Measurements from ENCODE around the gene SLC7A7.
"Not testable (repeated sequence)": the region's sequence is repeated elsewhere in the genome, so short reads cannot be mapped to it uniquely, and the experiment has no call there.

Gene SLC7A7

DNA sequence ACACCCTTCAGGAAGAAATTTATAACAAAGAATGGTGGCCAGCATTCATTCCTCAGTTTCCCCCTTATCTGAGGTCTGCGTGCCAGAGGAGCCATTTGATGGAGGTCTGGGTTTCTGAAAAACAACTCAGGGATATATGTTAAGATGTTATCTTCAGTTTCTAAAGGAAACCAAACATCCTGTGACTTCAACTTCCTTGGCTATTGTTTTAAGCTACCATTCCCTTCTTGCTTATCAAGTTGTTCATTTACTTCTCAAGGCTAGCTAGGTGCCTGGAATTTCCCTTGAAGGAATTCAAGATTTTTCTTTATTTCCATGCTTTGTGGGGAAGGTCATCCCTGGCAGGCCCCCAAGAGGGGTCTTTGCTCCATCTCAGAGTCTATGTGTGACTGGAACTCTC lies 75.8 kb downstream of the SLC7A7 start:
- no peak overlapping the region for H3K4me3 ChIP-seq (ENCODE audit: low read depth in 1 of 2, low read length in 1 of 2)
- no peak overlapping the region for H3K27ac ChIP-seq
- H3K4me1 ChIP-seq (ENCODE audit: control insufficient read depth in 1 of 2, insufficient read depth in 1 of 2, low read depth in 1 of 2, low read length in 1 of 2), result no peaks in the 10 kb centered on the region
- TF ChIP-seq, protein P1, sequence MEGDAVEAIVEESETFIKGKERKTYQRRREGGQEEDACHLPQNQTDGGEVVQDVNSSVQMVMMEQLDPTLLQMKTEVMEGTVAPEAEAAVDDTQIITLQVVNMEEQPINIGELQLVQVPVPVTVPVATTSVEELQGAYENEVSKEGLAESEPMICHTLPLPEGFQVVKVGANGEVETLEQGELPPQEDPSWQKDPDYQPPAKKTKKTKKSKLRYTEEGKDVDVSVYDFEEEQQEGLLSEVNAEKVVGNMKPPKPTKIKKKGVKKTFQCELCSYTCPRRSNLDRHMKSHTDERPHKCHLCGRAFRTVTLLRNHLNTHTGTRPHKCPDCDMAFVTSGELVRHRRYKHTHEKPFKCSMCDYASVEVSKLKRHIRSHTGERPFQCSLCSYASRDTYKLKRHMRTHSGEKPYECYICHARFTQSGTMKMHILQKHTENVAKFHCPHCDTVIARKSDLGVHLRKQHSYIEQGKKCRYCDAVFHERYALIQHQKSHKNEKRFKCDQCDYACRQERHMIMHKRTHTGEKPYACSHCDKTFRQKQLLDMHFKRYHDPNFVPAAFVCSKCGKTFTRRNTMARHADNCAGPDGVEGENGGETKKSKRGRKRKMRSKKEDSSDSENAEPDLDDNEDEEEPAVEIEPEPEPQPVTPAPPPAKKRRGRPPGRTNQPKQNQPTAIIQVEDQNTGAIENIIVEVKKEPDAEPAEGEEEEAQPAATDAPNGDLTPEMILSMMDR (IDR thresholded peaks at IDR 0.05), result no peak
- no peaks in the 10 kb centered on the region for H3K9me3 ChIP-seq
- H3K27me3 ChIP-seq, result no peaks in the 10 kb centered on the region
- H3K36me3 ChIP-seq, result no peaks in the 10 kb centered on the region

- H3K27ac ChIP-seq, result no peak overlapping the region
- TF ChIP-seq, protein P1 (IDR thresholded peaks at IDR 0.05), result no peak
- H3K4me1 ChIP-seq (ENCODE audit: control insufficient read depth in 1 of 2, insufficient read depth in 1 of 2, low read depth in 1 of 2, low read length in 1 of 2), result no peaks in the 10 kb centered on the region
- no peaks in the 10 kb centered on the region for H3K9me3 ChIP-seq
- no peak overlapping the region for H3K4me3 ChIP-seq (ENCODE audit: low read depth in 1 of 2, low read length in 1 of 2)
- H3K27me3 ChIP-seq, result no peaks in the 10 kb centered on the region
- H3K36me3 ChIP-seq, result no peaks in the 10 kb centered on the region
These were observed 78.2 kb downstream of the SLC7A7 start for GRCh38 chr14:22737052-22737451.

DNA sequence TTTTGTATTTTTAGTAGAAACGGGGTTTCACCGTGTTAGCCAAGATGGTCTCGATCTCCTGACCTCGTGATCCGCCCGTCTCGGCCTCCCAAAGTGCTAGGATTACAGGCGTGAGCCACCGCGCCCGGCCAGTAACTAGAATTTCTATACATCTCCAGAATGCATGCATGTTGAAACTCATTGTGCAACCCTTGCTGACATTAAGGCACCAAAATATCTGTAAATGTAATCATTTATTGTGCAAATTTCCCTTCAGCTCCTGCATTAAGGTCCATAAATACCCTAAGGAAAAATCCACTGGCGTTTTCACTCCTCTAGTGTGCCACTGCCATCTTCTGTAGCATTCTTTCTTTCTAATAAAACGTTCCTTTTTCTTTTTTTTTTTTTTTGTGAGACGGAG lies 78.9 kb downstream of the SLC7A7 start:
- not testable (repeated sequence) for H3K4me3 ChIP-seq (ENCODE audit: low read depth in 1 of 2, low read length in 1 of 2); H3K36me3 ChIP-seq; H3K9me3 ChIP-seq; H3K4me1 ChIP-seq (ENCODE audit: control insufficient read depth in 1 of 2, insufficient read depth in 1 of 2, low read depth in 1 of 2, low read length in 1 of 2); H3K27ac ChIP-seq; H3K27me3 ChIP-seq

DNA sequence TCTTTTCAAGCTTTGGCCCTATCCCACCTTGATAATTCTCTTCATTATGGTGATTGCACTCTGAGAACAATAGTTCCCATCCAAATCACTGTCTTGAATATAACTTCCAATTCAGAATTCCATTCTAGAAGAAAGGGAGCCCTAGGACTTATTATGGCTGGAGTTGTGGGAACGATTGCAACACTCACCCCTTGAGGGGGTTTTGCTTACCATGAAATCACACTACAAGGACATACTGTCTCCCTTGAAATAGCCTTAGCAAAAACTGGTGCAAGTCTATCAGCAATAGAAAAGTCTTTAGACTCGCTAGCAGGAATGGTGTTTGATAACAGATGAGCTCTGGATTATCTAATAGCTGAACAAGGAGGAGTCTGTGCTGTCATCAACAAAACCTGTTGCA lies 80.1 kb downstream of the SLC7A7 start:
- H3K36me3 ChIP-seq, result no peaks in the 10 kb centered on the region
- H3K27me3 ChIP-seq, result no peaks in the 10 kb centered on the region
- no peaks in the 10 kb centered on the region for H3K4me1 ChIP-seq (ENCODE audit: control insufficient read depth in 1 of 2, insufficient read depth in 1 of 2, low read depth in 1 of 2, low read length in 1 of 2)
- TF ChIP-seq, protein P1 (IDR thresholded peaks at IDR 0.05), result no peak
- no peak overlapping the region for H3K27ac ChIP-seq
- no peak overlapping the region for H3K4me3 ChIP-seq (ENCODE audit: low read depth in 1 of 2, low read length in 1 of 2)
- no peaks in the 10 kb centered on the region for H3K9me3 ChIP-seq

DNA sequence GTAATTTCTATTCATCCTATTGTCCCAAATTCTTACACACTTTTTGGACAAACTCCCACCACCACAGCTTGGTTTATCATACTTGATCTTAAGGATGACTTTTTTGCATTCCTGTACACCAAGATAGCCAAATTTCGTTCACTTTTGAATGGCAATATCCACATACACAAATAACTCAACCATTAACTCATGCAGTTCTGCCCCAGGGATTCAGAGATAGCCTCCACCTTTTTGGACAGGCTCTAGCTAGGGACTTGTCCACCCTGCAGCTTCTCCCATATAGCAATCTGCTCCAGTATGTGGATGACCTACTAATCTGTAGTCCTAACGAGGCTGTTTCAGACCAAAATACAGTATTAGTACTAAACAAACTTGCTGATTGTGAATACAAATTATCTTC lies 81.4 kb downstream of the SLC7A7 start:
- H3K36me3 ChIP-seq, result no peaks in the 10 kb centered on the region
- H3K27me3 ChIP-seq, result no peaks in the 10 kb centered on the region
- H3K27ac ChIP-seq, result no peak overlapping the region
- no peaks in the 10 kb centered on the region for H3K4me1 ChIP-seq (ENCODE audit: control insufficient read depth in 1 of 2, insufficient read depth in 1 of 2, low read depth in 1 of 2, low read length in 1 of 2)
- H3K4me3 ChIP-seq (ENCODE audit: low read depth in 1 of 2, low read length in 1 of 2), result no peak overlapping the region
- no peaks in the 10 kb centered on the region for H3K9me3 ChIP-seq
- TF ChIP-seq, protein P1 (IDR thresholded peaks at IDR 0.05), result no peak

DNA sequence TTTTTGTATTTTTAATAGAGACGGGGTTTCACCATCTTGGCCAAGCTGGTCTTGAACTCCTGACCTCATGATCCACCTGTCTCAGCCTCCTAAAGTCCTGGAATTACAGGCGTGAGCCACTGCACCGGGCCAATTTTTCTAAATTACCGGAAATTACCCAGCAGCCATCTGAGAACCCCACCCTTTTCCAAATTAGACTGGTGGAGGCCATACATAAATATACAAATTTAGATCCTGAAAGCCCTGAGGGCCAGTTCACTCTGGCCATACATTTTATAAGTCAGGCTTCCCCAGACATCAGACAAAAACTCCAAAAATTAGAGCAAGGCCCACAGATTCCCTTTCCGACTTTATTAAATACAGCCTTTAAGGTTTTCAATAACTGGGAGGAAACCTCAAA lies 83.2 kb downstream of the SLC7A7 start:
- H3K4me1 ChIP-seq (ENCODE audit: control insufficient read depth in 1 of 2, insufficient read depth in 1 of 2, low read depth in 1 of 2, low read length in 1 of 2); H3K4me3 ChIP-seq (ENCODE audit: low read depth in 1 of 2, low read length in 1 of 2); H3K9me3 ChIP-seq; H3K36me3 ChIP-seq; H3K27ac ChIP-seq; H3K27me3 ChIP-seq: not testable (repeated sequence)

- Histone ChIP-seq H3K27ac (no peak overlapping the region), H3K9me3 (no peaks in the 10 kb centered on the region), H3K27me3 (peaks cover 16% of the 10 kb centered on the region), H3K36me3 (no peaks in the 10 kb centered on the region), H3K4me3 (ENCODE audit: low read depth in 1 of 2, low read length in 1 of 2) (no peak overlapping the region), H3K4me1 (ENCODE audit: control insufficient read depth in 1 of 2, insufficient read depth in 1 of 2, low read depth in 1 of 2, low read length in 1 of 2) (no peaks in the 10 kb centered on the region)
- TF ChIP-seq, protein P1 (IDR thresholded peaks at IDR 0.05), result no peak
These were observed 89.2 kb downstream of the SLC7A7 start for GRCh38 chr14:22726012-22726411.

- H3K36me3 ChIP-seq; H3K4me3 ChIP-seq (ENCODE audit: low read depth in 1 of 2, low read length in 1 of 2); H3K4me1 ChIP-seq (ENCODE audit: control insufficient read depth in 1 of 2, insufficient read depth in 1 of 2, low read depth in 1 of 2, low read length in 1 of 2); H3K9me3 ChIP-seq; H3K27ac ChIP-seq: not testable (repeated sequence)
- peaks cover 21% of the 10 kb centered on the region for H3K27me3 ChIP-seq
These were observed 89.9 kb downstream of the SLC7A7 start for GRCh38 chr14:22725374-22725773.

GRCh38 chr14:22724847-22725246 lies 90.4 kb downstream of the SLC7A7 start:
- not testable (repeated sequence) for H3K4me3 ChIP-seq (ENCODE audit: low read depth in 1 of 2, low read length in 1 of 2); H3K4me1 ChIP-seq (ENCODE audit: control insufficient read depth in 1 of 2, insufficient read depth in 1 of 2, low read depth in 1 of 2, low read length in 1 of 2); H3K27ac ChIP-seq; H3K9me3 ChIP-seq; H3K36me3 ChIP-seq
- peaks cover 26% of the 10 kb centered on the region for H3K27me3 ChIP-seq
